SH-SY5Y (cell line): ENCODE data around the gene CACTIN.

Experiments used
- GATA2 ChIP-seq: IDR thresholded peaks from 2 replicates; pipeline ENCODE4 v1.6.1; 2011; ENCODE audit warnings: mild to moderate bottlenecking, low read depth, low read length
- GATA3 ChIP-seq: IDR thresholded peaks from 2 replicates; pipeline ENCODE4 v1.6.1; 2011; ENCODE audit warnings: low read depth, mild to moderate bottlenecking, low read length, moderate library complexity

CACTIN gene

GRCh38 chr19:3627351-3627723 is 747 bp upstream of the CACTIN start:
- no peak for TF ChIP-seq GATA2
- TF ChIP-seq GATA3 = no peak

- TF ChIP-seq GATA2 (no peak), GATA3 (no peak)
These were observed 556 bp downstream of the CACTIN start for GRCh38 chr19:3625996-3626472.

GRCh38 chr19:3623716-3624115 is 2.9 kb downstream of the CACTIN start:
- no peak for TF ChIP-seq GATA3
- TF ChIP-seq GATA2 = no peak

- TF ChIP-seq GATA2 (no peak), GATA3 (no peak)
These were observed 4.4 kb downstream of the CACTIN start for GRCh38 chr19:3622224-3622623.

- TF ChIP-seq GATA2 = no peak
- no peak for TF ChIP-seq GATA3
These were observed 4.9 kb downstream of the CACTIN start for GRCh38 chr19:3621689-3622088.

DNA sequence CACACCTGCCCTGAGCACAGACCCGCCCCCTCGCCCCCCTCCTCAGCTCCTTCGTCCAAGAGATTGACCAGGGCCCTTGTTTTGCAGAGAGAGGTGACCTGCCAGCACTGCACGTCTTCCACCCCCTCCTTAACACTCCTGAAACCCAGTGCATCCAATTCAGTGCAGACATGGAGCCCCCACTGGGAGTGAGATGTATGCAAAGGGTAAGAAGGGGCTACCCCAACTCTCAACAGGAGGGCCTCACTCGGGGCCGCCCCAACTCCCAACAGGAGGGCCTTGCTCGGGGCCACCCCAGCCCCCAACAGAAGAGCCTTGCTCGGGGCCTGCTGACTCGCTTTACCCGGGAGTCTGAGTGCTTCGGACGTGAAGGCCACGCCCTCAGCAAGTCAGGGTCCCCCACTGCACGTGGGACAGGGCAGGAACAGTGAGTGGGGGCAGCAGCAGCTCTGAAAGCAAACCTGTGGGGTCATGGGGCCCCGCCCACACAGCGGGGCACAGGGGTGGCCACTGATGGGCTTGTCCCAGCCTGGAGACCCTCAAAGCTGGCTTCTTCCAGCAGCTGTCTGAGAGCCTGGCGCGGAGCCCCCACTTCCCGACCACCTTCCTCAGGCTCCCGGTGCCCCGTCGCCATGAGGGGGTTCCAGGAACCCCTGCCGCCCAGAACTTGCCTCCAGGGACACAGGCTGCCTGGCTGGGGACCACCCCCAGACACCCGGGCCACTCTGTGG is 5.6 kb downstream of the CACTIN start:
- no peak for TF ChIP-seq GATA3
- no peak for TF ChIP-seq GATA2

DNA sequence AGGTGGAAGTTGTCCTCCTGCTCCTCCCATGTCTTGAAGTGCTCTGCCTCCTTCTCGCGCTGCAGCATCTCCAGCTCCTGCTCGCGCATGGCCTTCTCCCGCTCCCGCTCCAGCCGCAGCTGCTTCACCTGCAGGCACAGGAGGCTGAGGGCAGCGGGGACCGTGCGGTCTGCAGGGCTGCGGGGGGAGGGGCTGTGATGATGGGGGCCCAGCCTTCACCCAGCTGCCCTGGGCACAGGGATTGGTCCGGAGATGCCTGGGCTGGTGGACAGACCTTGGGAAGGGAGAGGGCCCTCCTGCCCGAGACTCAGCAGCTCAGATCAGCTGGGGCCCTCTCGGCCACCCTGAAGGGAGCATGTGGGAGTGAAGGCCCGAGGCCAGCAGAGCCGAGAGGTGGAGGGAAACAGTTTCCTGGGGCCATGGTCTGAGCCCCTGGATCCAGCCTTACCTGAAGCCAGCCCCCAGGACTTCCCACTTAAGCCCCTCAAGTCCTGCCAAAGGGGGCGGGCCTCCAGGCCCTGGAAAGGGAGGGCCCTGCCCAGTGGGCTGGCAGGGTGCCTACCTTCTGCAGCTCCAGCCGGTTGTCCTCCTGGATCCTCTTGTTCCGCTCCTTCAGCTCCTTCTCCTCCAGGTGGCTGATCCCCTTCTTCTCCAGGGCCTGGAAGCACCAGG is 6.3 kb downstream of the CACTIN start:
- TF ChIP-seq GATA3 = no peak
- no peak for TF ChIP-seq GATA2

DNA sequence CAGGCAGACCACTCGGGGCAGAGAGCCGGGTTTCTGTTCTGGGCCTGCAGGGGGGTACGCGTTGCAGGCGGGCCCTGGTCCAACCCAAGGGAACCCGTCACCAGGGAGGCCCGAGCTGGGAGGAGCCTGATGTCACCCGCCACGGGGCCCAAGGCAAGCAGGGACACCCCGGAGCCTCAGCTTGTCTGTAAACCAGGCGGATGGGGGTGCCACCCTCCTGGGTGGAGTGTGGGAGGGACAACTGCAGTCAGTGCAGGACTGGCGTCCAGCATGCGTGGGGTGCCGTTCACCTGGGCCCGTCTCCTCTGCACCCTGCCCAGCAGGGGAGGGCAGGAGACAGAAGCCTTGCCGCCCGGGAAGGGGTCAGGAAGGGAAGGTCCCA is 7.0 kb downstream of the CACTIN start:
- TF ChIP-seq GATA2 (no peak), GATA3 (no peak)

DNA sequence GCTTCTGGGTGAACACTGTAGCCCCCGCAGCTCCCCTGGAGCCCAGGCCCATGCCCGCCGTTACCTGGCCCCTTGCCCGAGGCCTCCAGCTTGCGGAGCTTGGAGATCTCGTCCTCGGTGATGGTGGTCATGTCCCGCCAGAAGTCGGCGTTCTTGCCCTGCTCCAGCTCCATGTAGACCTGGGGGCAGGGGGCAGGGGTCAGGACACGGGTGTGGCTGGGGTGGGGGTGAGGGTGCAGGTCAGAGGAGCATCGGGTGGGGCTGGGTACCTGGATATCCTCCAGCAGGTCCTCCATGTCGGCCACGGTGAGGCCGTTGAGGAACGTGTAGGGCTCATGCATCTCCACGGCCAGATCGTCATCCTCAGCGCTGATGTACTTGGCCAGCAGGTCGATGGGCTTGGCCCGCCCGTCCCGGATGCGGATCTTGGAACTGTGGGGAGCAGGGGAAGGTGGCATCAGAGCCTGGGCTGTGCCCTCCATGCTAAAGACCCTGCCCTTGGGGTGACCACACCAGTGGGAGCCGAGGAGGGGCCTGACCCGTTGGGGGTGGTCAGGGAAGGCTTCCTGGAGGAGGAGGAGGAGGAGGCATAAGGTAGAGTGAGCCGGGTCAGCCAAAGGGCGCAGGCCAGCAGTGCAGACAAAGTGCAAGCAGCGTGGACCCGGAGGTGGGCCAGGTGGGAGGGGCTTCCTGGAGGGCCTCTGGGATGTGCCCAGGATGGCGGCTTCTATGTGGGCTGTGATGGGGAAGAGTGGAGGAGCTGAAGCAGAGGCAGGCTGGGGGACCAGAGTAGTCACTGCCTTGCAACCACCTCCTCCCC is 7.6 kb downstream of the CACTIN start:
- TF ChIP-seq GATA2 (no peak), GATA3 (no peak)

GRCh38 chr19:3618144-3618810 is 8.3 kb downstream of the CACTIN start:
- TF ChIP-seq GATA2 = no peak
- TF ChIP-seq GATA3 = no peak

DNA sequence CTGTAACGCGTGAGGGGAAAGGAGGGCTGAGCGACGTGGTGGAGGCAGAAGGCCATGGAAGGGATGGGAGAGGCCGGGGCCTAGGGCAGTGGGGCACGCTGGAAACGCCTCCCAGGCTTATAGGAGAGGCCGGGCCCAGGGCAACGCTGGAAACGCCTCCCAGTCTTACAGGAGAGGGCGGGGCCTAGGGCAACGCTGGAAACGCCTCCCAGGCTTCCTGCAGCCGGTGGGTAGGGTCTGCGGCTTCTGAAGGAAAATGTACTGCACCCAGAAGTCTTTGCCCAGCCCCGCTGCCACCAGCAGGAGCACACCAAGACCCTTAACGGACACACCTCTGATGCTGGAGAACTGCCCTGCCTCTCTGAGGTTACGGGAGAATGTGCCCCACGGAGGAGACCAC is 9.1 kb downstream of the CACTIN start:
- TF ChIP-seq GATA3 (no peak), GATA2 (no peak)

- no peak for TF ChIP-seq GATA3
- TF ChIP-seq GATA2 = no peak
These were observed 11.0 kb downstream of the CACTIN start for GRCh38 chr19:3615524-3616135.

GRCh38 chr19:3614858-3615505 is 11.6 kb downstream of the CACTIN start:
- TF ChIP-seq GATA3 = no peak
- TF ChIP-seq GATA2 = no peak
